ENCODE data around the gene KCNH4. TPM values are rescaled to one million over a fixed set of nuclear protein-coding genes. Genes with fewer than 3 reads are reported as not detected.
"Not testable (repeated sequence)": the region's sequence is repeated elsewhere in the genome, so short reads cannot be mapped to it uniquely, and the experiment has no call there.

KCNH4 gene
- polyA plus RNA-seq, 1 donor from 2014 or later: 0.56 TPM

- H3K4me3 ChIP-seq (ENCODE audit: low read length); H4K20me1 ChIP-seq (ENCODE audit: insufficient read depth); H3K27ac ChIP-seq (ENCODE audit: low read length); H3K9me3 ChIP-seq (ENCODE audit: low read length); H3K79me2 ChIP-seq (replicated peaks; ENCODE audit: insufficient read depth, low read length); H2AFZ ChIP-seq (ENCODE audit: low read depth, low read length); H3K36me3 ChIP-seq (ENCODE audit: insufficient read depth, low read length); H3K4me2 ChIP-seq (ENCODE audit: low read length); H3K9me2 ChIP-seq (ENCODE audit: insufficient read depth, low read length); H3K9ac ChIP-seq (ENCODE audit: low read length); H3K27me3 ChIP-seq (ENCODE audit: insufficient read depth, low read depth, low read length); H3F3A ChIP-seq (ENCODE audit: insufficient read depth, low read length, poor library complexity, severe bottlenecking): not testable (repeated sequence)
Measured at GRCh38 chr17:42206153-42206612, 25.2 kb upstream of the KCNH4 start.

DNA sequence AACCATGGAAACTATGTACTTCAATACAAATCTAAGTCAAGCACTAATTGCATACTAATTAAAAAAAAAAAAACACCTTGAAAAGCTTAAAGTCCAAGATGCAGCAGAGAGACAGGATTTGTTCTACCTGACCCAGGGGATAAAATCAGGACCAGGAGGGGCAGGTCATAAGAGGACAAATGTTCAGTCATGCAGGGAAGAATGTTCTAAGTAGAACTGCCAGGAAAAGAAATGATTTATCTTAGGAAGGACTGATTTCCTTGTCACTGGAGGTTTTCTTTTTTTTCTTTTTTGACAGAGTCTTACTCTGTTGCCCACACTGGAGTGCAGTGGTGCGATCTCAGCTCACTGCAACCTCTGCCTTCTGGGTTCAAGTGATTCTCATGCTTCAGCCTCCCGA, 22.4 kb upstream of the KCNH4 start:
- no peak overlapping the region for H3K27ac ChIP-seq (ENCODE audit: low read length)
- no peaks in the 10 kb centered on the region for H3K9me2 ChIP-seq (ENCODE audit: insufficient read depth, low read length)
- no peaks in the 10 kb centered on the region for H3K79me2 ChIP-seq (replicated peaks; ENCODE audit: insufficient read depth, low read length)
- TF ChIP-seq SMC3 (conservative IDR thresholded peaks at IDR 0.05; ENCODE audit: poor library complexity) (no peak), REST (IDR thresholded peaks at IDR 0.05; ENCODE audit: borderline replicate concordance) (no peak), TAF1 (IDR thresholded peaks at IDR 0.05; ENCODE audit: low read depth) (no peak), CTCF (IDR thresholded peaks at IDR 0.05; ENCODE audit: poor library complexity, severe bottlenecking) (no peak), EP300 (conservative IDR thresholded peaks at IDR 0.05; ENCODE audit: poor library complexity, severe bottlenecking) (no peak), MXI1 (conservative IDR thresholded peaks at IDR 0.05; ENCODE audit: poor library complexity, severe bottlenecking) (no peak), EZH2 (IDR thresholded peaks at IDR 0.05; ENCODE audit: borderline replicate concordance, insufficient read depth, low read length, poor library complexity, severe bottlenecking) (no peak), RAD21 (conservative IDR thresholded peaks at IDR 0.05) (no peak), POLR2AphosphoS5 (IDR thresholded peaks at IDR 0.05) (no peak)
- H3K36me3 ChIP-seq (ENCODE audit: insufficient read depth, low read length): no peaks in the 10 kb centered on the region
- H3F3A ChIP-seq (ENCODE audit: insufficient read depth, low read length, poor library complexity, severe bottlenecking): no peaks in the 10 kb centered on the region
- no peak overlapping the region for H3K4me3 ChIP-seq (ENCODE audit: low read length)
- H3K4me2 ChIP-seq (ENCODE audit: low read length): no peak overlapping the region
- H4K20me1 ChIP-seq (ENCODE audit: insufficient read depth): no peaks in the 10 kb centered on the region
- no peaks in the 10 kb centered on the region for H3K9me3 ChIP-seq (ENCODE audit: low read length)
- no peaks in the 10 kb centered on the region for H3K27me3 ChIP-seq (ENCODE audit: insufficient read depth, low read depth, low read length)
- no peak overlapping the region for H3K9ac ChIP-seq (ENCODE audit: low read length)
- H2AFZ ChIP-seq (ENCODE audit: low read depth, low read length): no peak overlapping the region

- no peak overlapping the region for H3K27ac ChIP-seq (ENCODE audit: low read length)
- H4K20me1 ChIP-seq (ENCODE audit: insufficient read depth): no peaks in the 10 kb centered on the region
- H3K9me2 ChIP-seq (ENCODE audit: insufficient read depth, low read length): no peaks in the 10 kb centered on the region
- H3K27me3 ChIP-seq (ENCODE audit: insufficient read depth, low read depth, low read length): no peaks in the 10 kb centered on the region
- H3K79me2 ChIP-seq (replicated peaks; ENCODE audit: insufficient read depth, low read length): no peaks in the 10 kb centered on the region
- H3K4me3 ChIP-seq (ENCODE audit: low read length): no peak overlapping the region
- no peaks in the 10 kb centered on the region for H3K9me3 ChIP-seq (ENCODE audit: low read length)
- H3F3A ChIP-seq (ENCODE audit: insufficient read depth, low read length, poor library complexity, severe bottlenecking): no peaks in the 10 kb centered on the region
- H3K36me3 ChIP-seq (ENCODE audit: insufficient read depth, low read length): no peaks in the 10 kb centered on the region
- H3K4me2 ChIP-seq (ENCODE audit: low read length): no peak overlapping the region
- H3K9ac ChIP-seq (ENCODE audit: low read length): no peak overlapping the region
- no peak for TF ChIP-seq MXI1 (conservative IDR thresholded peaks at IDR 0.05; ENCODE audit: poor library complexity, severe bottlenecking)
- no peak overlapping the region for H2AFZ ChIP-seq (ENCODE audit: low read depth, low read length)
Measured at GRCh38 chr17:42202696-42203095, 21.8 kb upstream of the KCNH4 start.

Measured in neural cell (in vitro differentiated cells).